ENCODE measurements around the gene IKZF2. TPM values are rescaled to one million over a fixed set of nuclear protein-coding genes. Genes with fewer than 3 reads are reported as not detected.

The IKZF2 gene
- total and polyA plus RNA-seq, 2 of the 4 experiments (the other 2 are of a cell fraction) = 2.1 to 25.5 TPM

GRCh38 chr2:213017404-213017803, 134.0 kb downstream of the IKZF2 start:
- Histone ChIP-seq H3K23ac (ENCODE audit: low read depth, low read length) (no peak overlapping the region), H3K4me1 (ENCODE audit: control insufficient read depth, insufficient read depth, low read length) (no peaks in the 10 kb centered on the region; the same call in 1 of the 2 replicates), H3K4me2 (ENCODE audit: low read depth, low read length) (no peak overlapping the region), H2BK20ac (ENCODE audit: low read depth, low read length) (no peak overlapping the region), H3K27me3 (ENCODE audit: control insufficient read depth, insufficient read depth, low read length) (no peaks in the 10 kb centered on the region), H2AK5ac (ENCODE audit: low read depth, low read length) (no peak overlapping the region), H4K8ac (ENCODE audit: low read depth in 2 of 2, low read length in 2 of 2) (no peak overlapping the region), H3K9me1 (ENCODE audit: insufficient read depth, low read length) (peaks cover 3% of the 10 kb centered on the region; the same call in 1 of the 2 replicates), H3K14ac (replicated peaks; ENCODE audit: low read depth, low read length) (no peak overlapping the region), H3K27ac (ENCODE audit: insufficient read depth, low read length) (no peak overlapping the region), H4K91ac (ENCODE audit: insufficient read depth, low read depth, low read length) (no peak overlapping the region), H3K79me1 (ENCODE audit: low read depth in 1 of 2, low read length in 2 of 2) (no peaks in the 10 kb centered on the region), H3K9ac (ENCODE audit: low read depth, low read length) (no peak overlapping the region), H3K36me3 (ENCODE audit: control insufficient read depth, insufficient read depth, low read length) (0 out of 2 replicates have a peak, but pooled peaks cover 2% of the 10 kb centered on the region), H2AK9ac (replicated peaks; ENCODE audit: low read depth, low read length, poor library complexity) (no peak overlapping the region), H4K20me1 (ENCODE audit: insufficient read depth, low read length) (no peaks in the 10 kb centered on the region), H2BK120ac (ENCODE audit: low read depth, low read length) (no peak overlapping the region), H2BK15ac (ENCODE audit: low read depth, low read length) (no peak overlapping the region), H2BK5ac (ENCODE audit: low read depth, low read length, poor library complexity, severe bottlenecking) (no peak overlapping the region), H3K4ac (ENCODE audit: low read depth, low read length) (no peak overlapping the region), H3K9me3 (ENCODE audit: control insufficient read depth, insufficient read depth, low read length) (no peaks in the 10 kb centered on the region), H4K5ac (ENCODE audit: low read depth, low read length) (no peak overlapping the region), H3K18ac (ENCODE audit: low read depth, low read length) (no peak overlapping the region), H3K56ac (ENCODE audit: extremely low read depth, insufficient read depth, low read length) (no peak overlapping the region), H3K4me3 (ENCODE audit: insufficient read depth, low read depth, low read length) (no peak overlapping the region), H2AFZ (replicated peaks; ENCODE audit: low read length, poor library complexity) (no peak overlapping the region)
- ATAC-seq (ENCODE audit: low read depth) (no peak), DNase-seq (no peak)
- CTCF ChIA-PET = interaction anchor here (0.5 to 1.1 kb wide), 2 partner anchors 9 to 95 kb away, joined by 3 read pairs; no protein-coding TSS in a partner anchor
- dilution Hi-C loops (cut with HindIII; ENCODE audit: low sequenced_read_pairs, unreplicated experiment) = no loop called here
- WGBS, 2 experiments (ENCODE audit: extremely low coverage in 2 of 2, insufficient read length in 1 of 2) = no CpG with 5 or more reads among the region's 1 CpG
- intact Hi-C loops (cut with micrococcal nuclease) = no loop called here
- TF ChIP-seq MAFK (IDR thresholded peaks at IDR 0.05; ENCODE audit: low read depth, low read length) (no peak), ELK1 (IDR thresholded peaks at IDR 0.05; ENCODE audit: borderline replicate concordance, low read depth, low read length) (no peak)
- in situ Hi-C loops (cut with MboI; ENCODE audit: low sequenced_read_pairs) = no loop called here
- POLR2A ChIA-PET (ENCODE audit: unreplicated experiment) = no interaction called here
- no TSS peak for BruUV-seq (replicated peaks)

Data from IMR-90 (cell line).